CD4-positive, alpha-beta T cell (primary cell): ENCODE data around the gene SLC1A3. TPM values are rescaled to one million over a fixed set of nuclear protein-coding genes. Genes with fewer than 3 reads are reported as not detected.

Experiments
- ATAC-seq: fragments of 200-7000 bp; cut with Tn5 transposase; one replicate; pipeline ENCODE4 v1.10.0; 2022; ENCODE audit warnings: mild to moderate bottlenecking; ENCODE audit not compliant: poor library complexity
- CTCF ChIA-PET: fragments of 350-600 bp; sonication (Branson Sonifier 250); formaldehyde crosslinking; loops from one replicate; lab custom pipeline; 2021; ENCODE audit warnings: antibody characterized with exemption, inconsistent platforms; lab: Charles Lee
- POLR2A ChIA-PET: fragments of 350-600 bp; sonication (Branson Sonifier 250); formaldehyde crosslinking; loops from one replicate; lab custom pipeline; 2021; ENCODE audit warnings: antibody characterized with exemption, inconsistent platforms; lab: Charles Lee
- DNase-seq, 14 experiments: peaks; one replicate each; pipeline ENCODE4 v3.0.0-alpha.2; 2013 to 2020; ENCODE audit warnings: mixed read lengths in 2 of 14
- H3K27ac ChIP-seq, 2 donors: one replicate each; pipeline versions ENCODE4 v1.5.1 to v1.7.0; 2013; ENCODE audit warnings: low read length in 2 of 2, low read depth in 1 of 2, mild to moderate bottlenecking in 1 of 2
- H3K27me3 ChIP-seq, 2 experiments: 1 replicate in 1 of 2; 2 replicates in 1 of 2; pipeline versions ENCODE4 v1.6.1 to v1.7.0; 2013; ENCODE audit warnings: low read length in 2 of 2, control low read depth in 1 of 2, mild to moderate bottlenecking in 1 of 2, moderate library complexity in 1 of 2; ENCODE audit not compliant: insufficient read depth in 2 of 2, control insufficient read depth in 1 of 2
- H3K36me3 ChIP-seq: one replicate; pipeline ENCODE4 v1.6.1; 2013; ENCODE audit warnings: low read length, control low read depth; ENCODE audit not compliant: insufficient read depth
- H3K4me1 ChIP-seq: one replicate; pipeline ENCODE4 v1.6.1; 2013; ENCODE audit warnings: low read length, control low read depth; ENCODE audit not compliant: insufficient read depth
- H3K4me3 ChIP-seq: one replicate; pipeline ENCODE4 v1.5.1; 2013; ENCODE audit warnings: mild to moderate bottlenecking, low read length, moderate library complexity
- H3K9me3 ChIP-seq, 2 experiments: 1 replicate in 1 of 2; 2 replicates in 1 of 2; pipeline versions ENCODE4 v1.6.1 to v1.7.0; 2013; ENCODE audit warnings: low read length in 2 of 2, mild to moderate bottlenecking in 2 of 2, control low read depth in 1 of 2, moderate library complexity in 1 of 2; ENCODE audit not compliant: control insufficient read depth in 1 of 2, insufficient read depth in 1 of 2
- H3K27ac Mint-ChIP-seq: one replicate; pipeline ENCODE4 v1.8.0; 2020; ENCODE audit warnings: mixed read lengths
- H3K27me3 Mint-ChIP-seq: one replicate; pipeline ENCODE4 v1.8.0; 2021; ENCODE audit warnings: mixed read lengths
- H3K36me3 Mint-ChIP-seq: one replicate; pipeline ENCODE4 v1.8.0; 2021; ENCODE audit warnings: low read depth, mixed read lengths
- H3K4me1 Mint-ChIP-seq: one replicate; pipeline ENCODE4 v1.8.0; 2021; ENCODE audit warnings: low read depth, mixed read lengths
- H3K4me3 Mint-ChIP-seq: one replicate; pipeline ENCODE4 v1.8.0; 2020; ENCODE audit warnings: mild to moderate bottlenecking, mixed read lengths
- H3K9me3 Mint-ChIP-seq: one replicate; pipeline ENCODE4 v1.8.0; 2020; ENCODE audit warnings: mixed read lengths
- CTCF ChIP-seq: fragments of 200-600 bp; IDR thresholded peaks from one replicate; pipeline ENCODE4 v1.8.0; 2022; ENCODE audit warnings: antibody characterized with exemption, mild to moderate bottlenecking
- intact Hi-C, 2 experiments: fragments of 100-400 bp; cut with DNase I in 1 of 2; cut with micrococcal nuclease in 1 of 2; formaldehyde crosslinking; loops; one replicate each; pipeline versions ENCODE4 v1.15.1 to v1.9.0; 2023 to 2025; cut with DNase I, micrococcal nuclease
- total RNA-seq, 174 experiments: library from RNA in 2 of 174; stranded (reverse) in 2 of 174; gene quantifications; one replicate each; pipeline ENCODE4 v1.2.3 and lab custom pipeline; 2021 to 2026

Gene SLC1A3
- total RNA-seq, 2 experiments from 2014 or later: not detected

GRCh38 chr5:36698031-36698430 is 91.6 kb downstream of the SLC1A3 start:
- H3K4me1 ChIP-seq: peaks cover 6% of the 10 kb centered on the region
- ChIA-PET CTCF (no interaction called here), POLR2A (no interaction called here)
- H3K36me3 ChIP-seq: no peaks in the 10 kb centered on the region
- TF ChIP-seq CTCF: no peak
- peaks cover 0 to 3% of the 10 kb centered on the region in 2 experiments for H3K9me3 ChIP-seq
- no peak overlapping the region for H3K27ac ChIP-seq
- peaks cover 5% of the 10 kb centered on the region in 2 experiments for H3K27me3 ChIP-seq
- intact Hi-C loops: loop anchor here (5.0 to 10.0 kb wide), 2 partner anchors 431 to 613 kb away; no protein-coding TSS in a partner anchor
- Mint-ChIP-seq H3K9me3 (no peaks in the 10 kb centered on the region), H3K36me3 (peaks cover 8% of the 10 kb centered on the region), H3K27ac (no peak overlapping the region), H3K4me1 (no peaks in the 10 kb centered on the region), H3K4me3 (no peak overlapping the region), H3K27me3 (peaks cover 23% of the 10 kb centered on the region)
- DNase-seq (no peak), ATAC-seq (no peak)
- H3K4me3 ChIP-seq: no peak overlapping the region

GRCh38 chr5:36701085-36701698 is 94.8 kb downstream of the SLC1A3 start:
- no peak overlapping the region for H3K27ac Mint-ChIP-seq
- POLR2A ChIA-PET: no interaction called here
- no peaks in the 10 kb centered on the region for H3K4me1 Mint-ChIP-seq
- intact Hi-C loops: no loop called here
- H3K27me3 ChIP-seq: no peaks in the 10 kb centered on the region
- H3K27me3 Mint-ChIP-seq: peaks cover 6% of the 10 kb centered on the region
- H3K4me3 ChIP-seq: no peak overlapping the region
- H3K36me3 ChIP-seq: no peaks in the 10 kb centered on the region
- H3K9me3 Mint-ChIP-seq: no peaks in the 10 kb centered on the region
- ATAC-seq (no peak), DNase-seq (no peak)
- no peak overlapping the region for H3K4me3 Mint-ChIP-seq
- TF ChIP-seq CTCF: no peak
- CTCF ChIA-PET: interaction anchor here (1.7 kb wide), 1 partner anchor 238 kb away, joined by 3 read pairs; no protein-coding TSS in a partner anchor
- H3K4me1 ChIP-seq: peaks cover under 1% of the 10 kb centered on the region
- H3K27ac ChIP-seq: no peak overlapping the region
- H3K9me3 ChIP-seq: no peaks in the 10 kb centered on the region
- H3K36me3 Mint-ChIP-seq: peaks cover 16% of the 10 kb centered on the region

- no peak overlapping the region for H3K27ac Mint-ChIP-seq
- no peaks in the 10 kb centered on the region for H3K4me1 Mint-ChIP-seq
Measured at GRCh38 chr5:36703245-36703860, 96.9 kb downstream of the SLC1A3 start.

More at GRCh38 chr5:36703245-36703860, 96.9 kb downstream of the SLC1A3 start:
- DNase-seq: no peak
- no peak for TF ChIP-seq CTCF
- H3K4me3 Mint-ChIP-seq: no peak overlapping the region
- Histone ChIP-seq H3K27me3 (no peaks in the 10 kb centered on the region), H3K4me3 (no peak overlapping the region), H3K36me3 (no peaks in the 10 kb centered on the region), H3K27ac (no peak overlapping the region), H3K4me1 (no peaks in the 10 kb centered on the region), H3K9me3 (no peaks in the 10 kb centered on the region)
- intact Hi-C loops: no loop called here
- CTCF ChIA-PET: no interaction called here
- H3K27me3 Mint-ChIP-seq: peaks cover 6% of the 10 kb centered on the region
- H3K36me3 Mint-ChIP-seq: peaks cover 16% of the 10 kb centered on the region
- POLR2A ChIA-PET: no interaction called here
- peaks cover 2% of the 10 kb centered on the region for H3K9me3 Mint-ChIP-seq
- no peak for ATAC-seq
